ENCODE measurements around the gene TMPRSS5.
"Not testable (repeated sequence)": the region's sequence is repeated elsewhere in the genome, so short reads cannot be mapped to it uniquely, and the experiment has no call there.

TMPRSS5 gene

GRCh38 chr11:113705871-113706655 lies at the start of gene TMPRSS5:
Gene TMPRSS5, minus strand, starts transcription at chr11:113706308. Its CDS starts 84 bp downstream, at chr11:113706224.
- peak; percentile 69 to 83 for DNase-seq

GRCh38 chr11:113752932-113753331 lies 46.8 kb upstream of the TMPRSS5 start:
- no peak for DNase-seq

GRCh38 chr11:113736323-113736722 lies 30.2 kb upstream of the TMPRSS5 start:
- no peak for DNase-seq

GRCh38 chr11:113732092-113732491 lies 26.0 kb upstream of the TMPRSS5 start:
- DNase-seq = no peak

DNA sequence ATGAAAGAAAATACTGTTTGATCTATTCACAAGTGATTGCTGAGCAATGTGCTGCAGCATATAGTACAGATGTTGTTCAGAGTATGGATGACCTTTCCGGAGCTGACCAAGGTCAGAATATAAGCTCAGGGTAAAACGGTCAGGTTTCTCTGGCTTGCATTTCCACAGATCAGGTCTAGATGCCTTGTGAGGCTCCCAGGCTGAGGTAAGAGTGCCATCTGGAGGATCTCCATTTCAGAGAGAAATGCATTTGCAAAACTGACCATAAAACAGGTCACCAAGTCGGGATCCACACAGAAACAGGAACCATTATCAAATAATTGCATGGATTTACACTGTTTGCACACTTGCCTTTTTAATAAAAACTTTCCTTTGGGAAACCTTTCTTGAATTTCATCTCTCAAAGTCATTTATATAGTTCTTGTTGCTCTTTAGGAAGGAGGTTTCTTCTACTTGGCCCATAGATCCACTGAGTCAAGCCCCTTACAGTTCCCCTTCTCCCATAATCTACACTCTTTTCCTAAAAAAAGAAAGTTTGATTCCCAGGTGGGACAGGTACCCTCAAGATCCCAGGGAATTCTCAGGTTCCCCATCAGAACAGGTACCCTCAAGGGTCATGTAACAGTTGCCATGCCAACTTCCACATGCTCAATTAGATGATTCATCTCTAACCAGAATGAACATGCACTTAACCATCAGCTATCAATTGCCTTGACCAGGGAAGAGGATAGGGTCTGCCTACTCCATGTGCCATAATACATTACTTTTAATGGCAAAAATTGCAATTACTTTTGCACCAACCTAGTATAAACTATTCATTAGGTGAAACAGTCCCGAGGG lies 25.0 kb upstream of the TMPRSS5 start:
- DNase-seq = peak; percentile 37 to 72

- DNase-seq = peak; percentile 18 to 56
Measured at GRCh38 chr11:113729456-113729855, 23.3 kb upstream of the TMPRSS5 start.

GRCh38 chr11:113728814-113729213 lies 22.7 kb upstream of the TMPRSS5 start:
- DNase-seq = no peak

- no peak for DNase-seq
Measured at GRCh38 chr11:113725913-113726312, 19.8 kb upstream of the TMPRSS5 start.

DNA sequence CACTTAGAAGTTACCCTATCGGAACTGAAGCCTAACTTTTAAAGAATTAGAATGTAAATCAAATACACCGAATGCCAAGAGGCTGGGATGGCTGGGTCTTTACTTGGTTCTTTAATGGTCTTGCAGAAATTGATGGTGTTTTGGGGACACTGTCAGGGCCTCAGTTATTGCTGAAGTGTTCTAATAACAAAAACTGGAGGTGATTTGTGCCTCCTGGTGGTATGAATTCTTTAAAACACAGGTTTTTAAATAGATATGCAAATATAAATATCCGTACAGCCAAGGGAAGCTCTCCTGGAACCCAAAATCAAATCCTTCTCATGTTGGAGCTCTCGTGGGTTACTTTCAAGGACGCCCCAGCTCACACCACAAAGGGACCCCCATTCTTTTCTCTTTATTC lies 19.3 kb upstream of the TMPRSS5 start:
- peak in 1 of 2 experiments; percentile 44 for DNase-seq

DNA sequence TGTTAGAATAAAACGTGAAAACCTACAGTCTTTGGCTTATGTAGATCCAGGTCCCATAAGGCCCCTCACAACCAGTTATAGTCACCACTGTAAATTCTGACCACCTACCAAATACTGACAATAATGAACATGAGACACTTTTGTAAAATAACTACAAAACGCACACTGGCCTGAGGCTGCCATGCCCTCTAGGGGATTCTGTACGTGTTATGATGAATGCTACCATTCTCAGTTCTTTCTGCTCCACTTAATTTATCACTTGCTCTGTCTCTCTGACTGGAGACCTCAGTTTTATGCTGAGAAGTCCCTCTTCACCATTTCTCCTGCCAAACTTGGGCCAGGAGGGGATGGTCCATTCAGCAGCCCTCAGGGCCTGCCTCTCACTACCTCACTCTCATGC lies 18.7 kb upstream of the TMPRSS5 start:
- DNase-seq = peak in 1 of 2 experiments; percentile 31

DNA sequence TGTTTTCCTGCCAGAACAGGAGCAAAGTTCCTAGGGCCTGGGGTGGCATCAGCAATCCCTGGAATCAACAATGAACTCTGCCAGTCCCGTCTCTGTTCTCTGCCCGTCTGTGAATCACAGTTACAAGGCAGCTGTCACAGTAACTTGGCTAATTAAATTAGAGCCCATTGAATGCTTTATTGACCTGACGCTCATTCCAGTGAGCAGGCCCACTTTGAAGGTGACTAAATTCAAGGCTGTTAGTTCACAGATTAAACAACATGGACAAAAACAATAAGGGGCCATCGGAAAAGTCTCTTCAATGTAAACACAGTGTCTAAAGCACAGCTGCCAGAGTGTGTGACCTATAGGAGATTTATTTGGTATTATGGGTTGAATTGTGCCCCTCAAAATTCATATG lies 17.7 kb upstream of the TMPRSS5 start:
- peak in 1 of 2 experiments; percentile 70 for DNase-seq

DNA sequence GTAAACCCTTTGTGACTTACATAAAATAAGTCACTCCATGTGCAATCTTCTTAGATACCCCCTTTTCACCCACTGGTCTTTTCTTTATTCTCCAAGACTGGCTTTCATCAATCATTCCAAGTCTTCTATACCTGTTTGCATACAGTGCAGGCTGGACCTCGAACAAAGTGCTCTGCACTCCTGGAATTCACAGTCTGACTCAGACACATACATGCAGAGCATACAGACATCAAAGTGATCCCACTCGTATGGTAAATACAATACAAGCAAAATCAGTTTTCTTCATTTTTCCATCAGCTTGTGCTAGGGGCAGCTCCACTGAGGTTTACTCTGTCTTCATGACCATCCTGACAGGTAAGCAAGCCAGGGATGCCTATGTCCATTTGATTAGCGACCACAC lies 16.8 kb upstream of the TMPRSS5 start:
- no peak for DNase-seq

GRCh38 chr11:113722221-113722620 lies 16.1 kb upstream of the TMPRSS5 start:
- no peak for DNase-seq

GRCh38 chr11:113721462-113722066 lies 15.5 kb upstream of the TMPRSS5 start:
- DNase-seq = no peak

GRCh38 chr11:113720478-113720877 lies 14.4 kb upstream of the TMPRSS5 start:
- not testable (repeated sequence) for DNase-seq

DNA sequence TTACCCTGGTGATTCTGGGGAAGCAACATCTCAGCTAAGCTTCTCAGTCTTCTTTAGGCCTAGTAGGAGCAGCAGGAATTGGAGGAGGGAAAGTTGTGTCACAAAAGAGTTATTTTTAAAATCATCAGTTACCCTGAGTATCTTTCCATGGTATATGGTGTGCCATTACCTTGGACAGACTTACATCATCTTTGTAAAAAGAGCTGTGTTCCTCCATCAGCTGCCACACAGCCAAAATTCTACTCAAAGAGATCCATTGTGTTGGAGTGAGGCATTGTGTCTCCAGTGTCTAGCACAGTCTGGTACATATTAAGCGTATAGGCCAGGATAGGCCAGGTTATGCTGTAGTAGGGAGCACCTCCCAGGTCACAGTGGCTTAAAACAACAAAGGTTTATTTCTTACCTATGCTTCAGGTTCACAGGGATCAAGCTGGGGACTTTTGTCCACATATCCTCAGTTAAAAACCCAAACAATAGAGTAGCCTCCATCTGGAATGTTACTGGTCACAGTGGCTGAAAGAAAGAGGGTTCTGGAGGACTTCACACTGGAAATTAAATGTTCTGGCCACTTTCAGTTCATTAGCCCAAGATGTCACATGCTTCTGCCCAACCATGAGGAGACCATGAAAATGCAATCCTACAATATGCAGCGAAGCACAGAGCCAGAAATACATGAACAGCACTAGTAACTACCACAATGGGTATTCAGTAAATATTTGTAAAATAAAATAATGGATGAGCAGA lies 9.9 kb upstream of the TMPRSS5 start:
- DNase-seq = no peak

DNA sequence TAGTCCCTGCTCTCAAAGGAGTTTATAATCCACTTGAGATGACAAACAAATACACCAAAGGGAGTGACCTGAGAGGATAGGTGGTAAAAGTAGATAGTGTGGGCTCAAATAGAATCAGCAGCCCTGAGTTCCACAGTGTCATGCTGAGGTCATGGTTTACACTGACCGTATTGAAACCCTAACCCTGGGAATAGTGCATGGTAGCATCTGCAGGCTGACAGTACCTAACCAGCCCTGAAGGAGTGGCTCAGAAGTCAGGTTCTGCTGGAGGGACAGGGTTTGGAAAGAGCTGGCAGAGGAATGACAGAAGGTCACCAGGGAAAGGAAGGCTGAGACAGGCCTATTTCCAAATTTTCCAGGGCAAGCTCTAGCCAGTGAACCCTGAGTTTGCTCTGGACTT lies 9.2 kb upstream of the TMPRSS5 start:
- no peak for DNase-seq

DNA sequence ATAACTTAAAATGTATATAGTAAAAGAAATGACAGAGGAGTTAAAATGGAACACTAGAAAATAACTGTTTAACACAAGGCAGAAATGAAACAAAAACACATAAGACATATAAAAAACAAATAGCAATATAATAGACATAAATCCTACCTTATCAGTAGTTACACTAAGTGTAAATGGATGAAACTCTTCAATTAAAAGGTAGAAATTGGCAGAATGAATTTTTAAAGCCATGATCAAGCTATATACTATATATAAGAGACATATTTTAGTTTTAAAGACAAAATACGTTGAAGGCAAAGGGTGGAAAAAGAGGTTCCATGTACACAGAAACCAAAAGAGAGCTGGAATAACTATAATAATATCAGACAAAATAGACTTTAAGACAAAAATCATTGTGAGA lies 4.9 kb upstream of the TMPRSS5 start:
- DNase-seq = no peak

DNA sequence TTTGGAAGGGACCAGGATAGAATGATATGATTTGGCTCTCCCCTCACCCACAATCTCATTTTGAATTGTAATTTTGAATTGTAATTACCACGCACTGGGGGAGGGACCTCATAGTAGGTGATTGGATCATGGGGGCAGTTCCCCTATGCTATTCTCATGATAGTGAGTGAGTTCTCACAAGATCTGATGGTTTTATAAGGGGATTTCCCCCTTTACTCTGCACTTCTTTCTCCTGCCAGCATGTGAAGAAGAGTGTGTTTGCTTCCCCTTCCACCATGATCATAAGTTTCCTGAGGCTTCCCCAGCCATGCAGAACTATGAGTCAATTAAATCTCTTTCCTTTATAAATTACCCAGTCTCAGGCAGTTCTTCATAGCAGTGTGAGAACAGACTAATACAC lies 2.6 kb downstream of the TMPRSS5 start:
- not testable (repeated sequence) for DNase-seq

DNA sequence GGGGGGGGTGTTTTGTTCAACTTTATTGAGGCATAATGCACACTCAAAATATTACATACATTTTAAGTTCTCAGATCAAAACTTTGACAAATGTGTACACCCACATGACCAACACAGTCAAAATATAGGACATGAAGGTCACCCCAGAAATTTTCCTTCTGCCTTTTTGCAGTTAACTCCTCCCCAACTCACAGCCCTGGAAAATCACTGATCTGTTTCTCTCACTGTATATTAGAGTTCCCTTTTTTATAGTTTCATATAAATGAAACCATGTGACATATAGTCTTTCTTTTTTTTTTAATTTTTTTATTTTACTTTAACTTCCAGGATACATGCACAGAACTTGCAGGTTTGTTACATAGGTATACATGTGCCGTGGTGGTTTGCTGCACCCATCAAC lies 4.6 kb downstream of the TMPRSS5 start:
- no peak for DNase-seq

DNA sequence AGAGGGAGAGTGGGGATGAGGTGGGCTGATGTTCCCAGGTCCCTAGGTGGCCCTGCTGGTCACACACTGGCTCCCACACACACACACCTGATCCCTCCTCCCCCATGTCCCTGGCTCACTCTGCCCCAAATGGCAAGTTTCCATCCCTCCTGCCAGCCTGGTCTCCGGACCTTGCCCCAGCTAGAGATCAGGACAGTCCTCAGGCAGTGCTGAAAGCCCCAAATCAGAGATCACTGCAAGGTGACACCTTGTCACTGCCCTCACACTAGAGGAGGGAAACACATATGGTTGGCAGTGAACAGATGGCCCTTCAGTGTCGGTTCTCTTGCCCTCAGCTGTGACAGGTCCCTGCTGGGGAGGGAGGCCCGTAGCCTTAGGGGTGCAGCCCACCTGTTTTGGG lies 7.6 kb downstream of the TMPRSS5 start:
- peak; percentile 51 to 81 for DNase-seq

DNA sequence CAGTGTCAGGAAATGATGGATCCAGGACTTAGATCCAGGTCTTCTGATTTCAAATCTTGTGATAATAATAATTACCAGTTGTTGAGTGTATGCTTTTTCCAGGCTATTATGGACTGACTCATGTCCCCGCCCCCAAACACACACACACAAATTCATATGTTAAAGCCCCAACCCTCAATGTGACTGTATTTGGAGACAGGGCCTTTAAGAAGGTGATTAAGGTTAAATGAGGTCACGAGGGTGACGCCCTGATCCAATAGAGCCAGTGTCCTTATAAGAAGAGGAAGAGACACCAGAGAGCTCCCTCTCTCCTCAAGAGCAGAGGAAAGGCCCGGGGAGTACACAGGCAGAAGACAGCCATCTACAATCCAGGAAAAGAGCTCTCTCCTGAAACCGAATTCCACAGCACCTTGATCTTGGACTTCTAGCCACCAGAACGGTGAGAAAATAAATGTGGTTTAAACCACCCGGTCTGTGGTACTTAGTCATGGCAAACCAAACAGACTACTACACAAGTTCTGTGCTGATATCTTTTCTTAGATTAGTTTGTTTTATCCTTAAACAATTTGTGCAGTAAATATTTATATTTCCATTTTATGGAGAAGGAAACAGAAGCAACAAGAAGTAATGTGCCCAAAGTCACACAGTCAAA lies 8.2 kb downstream of the TMPRSS5 start:
- no peak for DNase-seq
